ENCODE measurements around the gene PPP2R5D.

DNA sequence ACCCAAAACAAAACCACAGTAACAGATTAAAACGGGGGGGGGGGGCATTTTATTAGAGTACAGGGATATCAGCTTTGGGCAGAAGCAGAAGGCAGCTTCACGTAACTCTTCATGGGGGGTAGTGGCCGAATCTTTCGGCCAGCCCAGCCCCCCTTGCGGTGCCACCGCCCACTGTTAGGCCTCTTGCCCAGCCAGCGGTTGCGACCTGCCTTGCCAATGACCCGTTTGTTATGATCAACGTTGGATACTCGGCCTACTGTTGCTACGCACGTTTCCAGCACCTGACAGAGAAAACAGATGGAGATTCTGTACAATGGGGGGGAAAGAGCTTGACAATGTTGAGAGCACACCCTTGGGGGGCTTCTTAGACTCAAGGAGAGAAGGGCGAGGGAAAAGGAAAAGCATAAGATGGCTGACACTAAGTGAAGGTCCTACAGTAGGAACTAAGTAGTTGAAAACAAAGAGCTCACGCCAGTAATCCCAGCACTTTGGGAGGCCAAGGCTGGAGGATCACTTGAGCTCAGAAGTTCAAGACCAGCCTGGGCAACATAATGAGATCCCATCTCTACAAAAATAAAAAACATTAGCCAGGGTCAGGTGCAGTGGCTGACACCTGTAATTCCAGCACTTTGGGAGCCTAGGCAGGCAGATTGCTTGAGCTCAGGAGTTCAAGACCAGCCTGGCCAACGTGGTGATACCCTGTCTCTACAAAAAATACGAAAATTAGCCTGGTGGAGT is 70.0 kb downstream of the PPP2R5D start:
- no peak for TF ChIP-seq EP300 (IDR thresholded peaks at IDR 0.05; ENCODE audit: borderline replicate concordance)
- no peak for TF ChIP-seq YY1 (IDR thresholded peaks at IDR 0.05; ENCODE audit: low read depth)
- no peak for TF ChIP-seq RAD21 (IDR thresholded peaks at IDR 0.05; ENCODE audit: low read depth)
- TF ChIP-seq, protein P1, sequence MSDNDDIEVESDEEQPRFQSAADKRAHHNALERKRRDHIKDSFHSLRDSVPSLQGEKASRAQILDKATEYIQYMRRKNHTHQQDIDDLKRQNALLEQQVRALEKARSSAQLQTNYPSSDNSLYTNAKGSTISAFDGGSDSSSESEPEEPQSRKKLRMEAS (IDR thresholded peaks at IDR 0.05) = no peak
- no peak for TF ChIP-seq TEAD4 (IDR thresholded peaks at IDR 0.05)
- TF ChIP-seq, protein P2, sequence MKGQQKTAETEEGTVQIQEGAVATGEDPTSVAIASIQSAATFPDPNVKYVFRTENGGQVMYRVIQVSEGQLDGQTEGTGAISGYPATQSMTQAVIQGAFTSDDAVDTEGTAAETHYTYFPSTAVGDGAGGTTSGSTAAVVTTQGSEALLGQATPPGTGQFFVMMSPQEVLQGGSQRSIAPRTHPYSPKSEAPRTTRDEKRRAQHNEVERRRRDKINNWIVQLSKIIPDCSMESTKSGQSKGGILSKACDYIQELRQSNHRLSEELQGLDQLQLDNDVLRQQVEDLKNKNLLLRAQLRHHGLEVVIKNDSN (IDR thresholded peaks at IDR 0.05) = no peak
- TF ChIP-seq FOXM1 (IDR thresholded peaks at IDR 0.05; ENCODE audit: borderline replicate concordance, low read depth) = no peak
- TF ChIP-seq EGR1 (IDR thresholded peaks at IDR 0.05) = no peak
- no peak for TF ChIP-seq NFIC (IDR thresholded peaks at IDR 0.05)
- no peak for TF ChIP-seq CREB1 (IDR thresholded peaks at IDR 0.05; ENCODE audit: low read depth)
